Activated naive CD4-positive, alpha-beta T cell treated with anti-CD3 and anti-CD28 coated beads, Interleukin-2, amount 10 ng/mL, durations not matched to agents 7 days and 5 days (primary cell): ENCODE measurements around the gene SPNS2.
"Not testable (repeated sequence)": the region's sequence is repeated elsewhere in the genome, so short reads cannot be mapped to it uniquely, and the experiment has no call there.

Experiments used
- CTCF ChIA-PET: fragments of 350-600 bp; sonication (Branson Sonifier 250); formaldehyde crosslinking; loops from one replicate; lab custom pipeline; 2021; ENCODE audit warnings: antibody characterized with exemption; lab: Charles Lee
- DNase-seq: peaks from one replicate; pipeline ENCODE4 v3.0.0-alpha.2; 2020
- H3K27ac Mint-ChIP-seq: one replicate; pipeline ENCODE4 v1.8.0; 2021; ENCODE audit warnings: mild to moderate bottlenecking, moderate library complexity, mixed read lengths
- H3K27me3 Mint-ChIP-seq: one replicate; pipeline ENCODE4 v1.8.0; 2021; ENCODE audit warnings: mild to moderate bottlenecking, mixed read lengths
- H3K36me3 Mint-ChIP-seq: one replicate; pipeline ENCODE4 v1.8.0; 2021; ENCODE audit warnings: mixed read lengths
- H3K4me1 Mint-ChIP-seq: one replicate; pipeline ENCODE4 v1.8.0; 2021; ENCODE audit warnings: mixed read lengths
- H3K4me3 Mint-ChIP-seq: one replicate; pipeline ENCODE4 v1.8.0; 2021; ENCODE audit warnings: mild to moderate bottlenecking, moderate library complexity, mixed read lengths
- H3K9me3 Mint-ChIP-seq: one replicate; pipeline ENCODE4 v1.8.0; 2021; ENCODE audit warnings: mixed read lengths

The SPNS2 gene

GRCh38 chr17:4573669-4574068 lies 75.0 kb downstream of the SPNS2 start:
- Mint-ChIP-seq H3K4me1 (peaks cover 11% of the 10 kb centered on the region), H3K36me3 (no peaks in the 10 kb centered on the region), H3K27me3 (peaks cover 25% of the 10 kb centered on the region), H3K4me3 (no peak overlapping the region), H3K9me3 (no peaks in the 10 kb centered on the region), H3K27ac (no peak overlapping the region)
- CTCF ChIA-PET = no interaction called here
- DNase-seq = peak; percentile 43

DNA sequence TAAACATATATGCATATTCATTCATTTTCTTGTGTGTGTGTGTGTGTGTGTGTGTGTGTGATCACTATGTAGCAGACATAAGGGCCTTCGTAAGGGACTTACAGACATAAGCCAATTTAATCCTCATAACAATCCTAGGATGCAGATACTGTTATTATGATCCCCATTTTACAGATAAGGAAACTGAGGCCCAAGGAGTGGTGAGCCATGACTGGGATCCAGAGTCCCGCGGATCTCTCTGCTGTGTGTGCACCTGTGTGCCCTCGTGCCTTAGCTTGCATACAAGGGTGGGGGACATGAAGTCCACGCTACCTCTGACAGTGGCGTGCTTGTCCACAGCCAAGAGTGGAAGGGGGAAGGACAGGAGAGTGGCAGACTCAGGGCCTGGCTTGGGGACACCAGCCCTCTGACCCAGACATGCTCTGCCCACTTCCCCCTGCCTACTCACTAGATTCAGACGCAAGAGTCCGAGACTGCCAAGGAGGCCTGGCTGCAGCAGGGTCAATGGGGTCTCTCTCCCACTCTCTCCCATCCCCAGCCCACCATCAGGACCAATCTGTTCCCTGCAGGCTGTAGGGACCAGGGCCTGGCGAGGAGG lies 75.9 kb downstream of the SPNS2 start:
- Mint-ChIP-seq H3K4me1 (peaks cover 11% of the 10 kb centered on the region), H3K36me3 (no peaks in the 10 kb centered on the region), H3K9me3 (no peaks in the 10 kb centered on the region), H3K27me3 (peaks cover 24% of the 10 kb centered on the region), H3K27ac (no peak overlapping the region), H3K4me3 (no peak overlapping the region)
- DNase-seq = no peak
- CTCF ChIA-PET = interaction anchor here (1.3 kb wide), 1 partner anchor 11 kb away, joined by 3 read pairs; no protein-coding TSS in a partner anchor

- CTCF ChIA-PET = interaction anchor here (3.0 kb wide), 1 partner anchor 9 kb away, joined by 14 read pairs; no protein-coding TSS in a partner anchor
- H3K36me3 Mint-ChIP-seq = no peaks in the 10 kb centered on the region
- H3K4me3 Mint-ChIP-seq = no peak overlapping the region
- no peak for DNase-seq
- peaks cover 11% of the 10 kb centered on the region for H3K4me1 Mint-ChIP-seq
- peaks cover 25% of the 10 kb centered on the region for H3K27me3 Mint-ChIP-seq
- no peaks in the 10 kb centered on the region for H3K9me3 Mint-ChIP-seq
- H3K27ac Mint-ChIP-seq = no peak overlapping the region
These were observed 77.5 kb downstream of the SPNS2 start for GRCh38 chr17:4576161-4576558.

- H3K4me1 Mint-ChIP-seq = peaks cover 11% of the 10 kb centered on the region
- no peak overlapping the region for H3K27ac Mint-ChIP-seq
- H3K9me3 Mint-ChIP-seq = no peaks in the 10 kb centered on the region
- CTCF ChIA-PET = interaction anchor here (3.0 kb wide), 1 partner anchor 10 kb away, joined by 14 read pairs; no protein-coding TSS in a partner anchor
- no peak for DNase-seq
- H3K4me3 Mint-ChIP-seq = no peak overlapping the region
- no peaks in the 10 kb centered on the region for H3K36me3 Mint-ChIP-seq
- peaks cover 31% of the 10 kb centered on the region for H3K27me3 Mint-ChIP-seq
These were observed 78.1 kb downstream of the SPNS2 start for GRCh38 chr17:4576729-4577322.

DNA sequence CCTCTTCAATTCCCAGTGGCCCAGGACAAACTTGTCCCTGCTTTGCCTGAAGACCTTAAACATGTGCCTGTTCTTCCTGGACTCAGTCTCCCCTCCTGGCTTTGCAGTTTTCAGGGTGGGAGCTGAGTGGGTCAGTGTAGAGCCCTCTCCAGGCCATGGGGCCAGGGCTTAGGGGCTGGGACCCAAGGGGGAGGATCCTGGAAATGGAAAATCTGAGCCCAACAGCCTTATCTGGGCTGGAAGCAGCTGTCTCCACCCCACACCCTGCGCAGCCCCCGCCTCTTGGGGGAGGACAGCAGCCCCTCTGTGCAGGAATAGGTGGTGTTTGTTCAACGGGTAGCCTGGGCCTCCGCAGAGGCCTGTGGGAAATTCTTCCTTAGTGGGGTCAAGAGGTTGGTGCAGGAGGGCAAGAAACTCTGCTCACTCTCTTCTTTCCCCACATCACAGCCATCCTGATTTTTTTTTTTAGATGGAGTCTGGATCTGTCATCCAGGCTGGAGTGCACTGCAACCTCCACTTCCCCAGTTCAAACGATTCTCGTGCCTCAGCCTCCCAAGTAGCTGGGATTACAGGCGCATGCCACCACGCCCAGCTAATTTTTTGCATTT lies 78.8 kb downstream of the SPNS2 start:
- no peak for DNase-seq
- CTCF ChIA-PET = interaction anchor here (3.0 kb wide), 1 partner anchor 10 kb away, joined by 14 read pairs; no protein-coding TSS in a partner anchor
- H3K27me3 Mint-ChIP-seq = peaks cover 38% of the 10 kb centered on the region
- peaks cover 11% of the 10 kb centered on the region for H3K4me1 Mint-ChIP-seq
- no peaks in the 10 kb centered on the region for H3K36me3 Mint-ChIP-seq
- H3K9me3 Mint-ChIP-seq = no peaks in the 10 kb centered on the region
- H3K27ac Mint-ChIP-seq = no peak overlapping the region
- no peak overlapping the region for H3K4me3 Mint-ChIP-seq

GRCh38 chr17:4578349-4578748 lies 79.7 kb downstream of the SPNS2 start:
- DNase-seq, H3K4me3 Mint-ChIP-seq, CTCF ChIA-PET, H3K36me3 Mint-ChIP-seq, H3K27ac Mint-ChIP-seq, H3K4me1 Mint-ChIP-seq, H3K9me3 Mint-ChIP-seq: not testable (repeated sequence)
- H3K27me3 Mint-ChIP-seq = peaks cover 47% of the 10 kb centered on the region

GRCh38 chr17:4579678-4580077 lies 81.0 kb downstream of the SPNS2 start:
- no peak overlapping the region for H3K27ac Mint-ChIP-seq
- DNase-seq = no peak
- peaks cover 5% of the 10 kb centered on the region for H3K4me1 Mint-ChIP-seq
- CTCF ChIA-PET = no interaction called here
- H3K27me3 Mint-ChIP-seq = peaks cover 48% of the 10 kb centered on the region
- H3K4me3 Mint-ChIP-seq = no peak overlapping the region
- no peaks in the 10 kb centered on the region for H3K9me3 Mint-ChIP-seq
- no peaks in the 10 kb centered on the region for H3K36me3 Mint-ChIP-seq

DNA sequence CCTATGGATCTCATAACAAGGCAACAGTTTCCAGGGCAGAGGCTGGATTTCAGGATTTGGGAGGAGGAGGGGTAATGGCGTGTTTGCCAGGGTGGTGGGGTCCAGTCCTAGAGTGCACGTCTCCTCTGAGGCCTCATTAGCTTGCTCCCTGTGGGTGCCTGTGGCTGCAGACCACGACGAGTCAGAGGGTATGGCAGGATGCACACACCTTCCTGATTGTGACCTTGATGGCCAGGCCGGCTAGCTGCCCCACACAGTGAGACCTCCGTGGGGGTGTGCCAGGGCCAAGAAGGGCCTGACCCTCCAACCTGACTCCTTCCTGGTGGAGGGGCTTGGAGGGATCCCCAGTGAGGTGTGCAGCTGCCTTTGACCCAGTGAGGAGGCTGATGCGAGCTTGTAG lies 81.6 kb downstream of the SPNS2 start:
- Mint-ChIP-seq H3K4me3 (no peak overlapping the region), H3K27me3 (peaks cover 48% of the 10 kb centered on the region), H3K36me3 (no peaks in the 10 kb centered on the region), H3K9me3 (no peaks in the 10 kb centered on the region), H3K4me1 (peaks cover 7% of the 10 kb centered on the region), H3K27ac (no peak overlapping the region)
- DNase-seq = no peak
- CTCF ChIA-PET = no interaction called here

- H3K27ac Mint-ChIP-seq = no peak overlapping the region
- no peaks in the 10 kb centered on the region for H3K9me3 Mint-ChIP-seq
- no peak overlapping the region for H3K4me3 Mint-ChIP-seq
- H3K36me3 Mint-ChIP-seq = no peaks in the 10 kb centered on the region
- peaks cover 58% of the 10 kb centered on the region for H3K27me3 Mint-ChIP-seq
- peaks cover 7% of the 10 kb centered on the region for H3K4me1 Mint-ChIP-seq
- no peak for DNase-seq
- CTCF ChIA-PET = no interaction called here
These were observed 83.4 kb downstream of the SPNS2 start for GRCh38 chr17:4582101-4582501.

GRCh38 chr17:4582691-4583090 lies 84.0 kb downstream of the SPNS2 start:
- no peak overlapping the region for H3K4me3 Mint-ChIP-seq
- CTCF ChIA-PET = no interaction called here
- DNase-seq = no peak

DNA sequence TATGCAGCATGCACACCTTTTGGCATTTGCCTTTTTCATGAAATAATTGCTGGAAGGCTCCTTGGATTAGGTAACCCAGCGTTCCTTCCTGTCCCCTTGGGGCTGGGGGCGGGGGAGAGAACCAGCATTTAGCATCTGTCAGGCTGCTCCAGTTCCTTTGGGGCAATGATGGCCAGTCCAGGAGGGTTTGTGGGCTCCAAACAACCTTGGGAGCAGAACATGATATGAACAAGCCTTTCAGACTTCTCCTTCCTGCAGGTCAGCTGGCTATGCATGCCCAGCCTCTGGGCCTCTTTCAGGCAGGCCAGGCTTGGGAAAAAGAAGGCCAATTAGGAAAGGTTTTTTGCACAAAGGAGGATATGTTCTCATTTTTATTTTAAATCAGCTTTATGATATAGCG lies 84.5 kb downstream of the SPNS2 start:
- CTCF ChIA-PET = no interaction called here
- Mint-ChIP-seq H3K4me3 (no peak overlapping the region), H3K27ac (no peak overlapping the region), H3K4me1 (peaks cover 7% of the 10 kb centered on the region), H3K27me3 (peaks cover 62% of the 10 kb centered on the region), H3K36me3 (no peaks in the 10 kb centered on the region), H3K9me3 (no peaks in the 10 kb centered on the region)
- DNase-seq = no peak

More at GRCh38 chr17:4582691-4583090, 84.0 kb downstream of the SPNS2 start:
- H3K36me3 Mint-ChIP-seq = no peaks in the 10 kb centered on the region
- no peak overlapping the region for H3K27ac Mint-ChIP-seq
- H3K4me1 Mint-ChIP-seq = peaks cover 7% of the 10 kb centered on the region
- H3K27me3 Mint-ChIP-seq = peaks cover 59% of the 10 kb centered on the region
- no peaks in the 10 kb centered on the region for H3K9me3 Mint-ChIP-seq

GRCh38 chr17:4583782-4584100 lies 85.1 kb downstream of the SPNS2 start:
- H3K27me3 Mint-ChIP-seq = peaks cover 66% of the 10 kb centered on the region
- CTCF ChIA-PET = no interaction called here
- peak overlapping the region; percentile 55 for H3K4me3 Mint-ChIP-seq

DNA sequence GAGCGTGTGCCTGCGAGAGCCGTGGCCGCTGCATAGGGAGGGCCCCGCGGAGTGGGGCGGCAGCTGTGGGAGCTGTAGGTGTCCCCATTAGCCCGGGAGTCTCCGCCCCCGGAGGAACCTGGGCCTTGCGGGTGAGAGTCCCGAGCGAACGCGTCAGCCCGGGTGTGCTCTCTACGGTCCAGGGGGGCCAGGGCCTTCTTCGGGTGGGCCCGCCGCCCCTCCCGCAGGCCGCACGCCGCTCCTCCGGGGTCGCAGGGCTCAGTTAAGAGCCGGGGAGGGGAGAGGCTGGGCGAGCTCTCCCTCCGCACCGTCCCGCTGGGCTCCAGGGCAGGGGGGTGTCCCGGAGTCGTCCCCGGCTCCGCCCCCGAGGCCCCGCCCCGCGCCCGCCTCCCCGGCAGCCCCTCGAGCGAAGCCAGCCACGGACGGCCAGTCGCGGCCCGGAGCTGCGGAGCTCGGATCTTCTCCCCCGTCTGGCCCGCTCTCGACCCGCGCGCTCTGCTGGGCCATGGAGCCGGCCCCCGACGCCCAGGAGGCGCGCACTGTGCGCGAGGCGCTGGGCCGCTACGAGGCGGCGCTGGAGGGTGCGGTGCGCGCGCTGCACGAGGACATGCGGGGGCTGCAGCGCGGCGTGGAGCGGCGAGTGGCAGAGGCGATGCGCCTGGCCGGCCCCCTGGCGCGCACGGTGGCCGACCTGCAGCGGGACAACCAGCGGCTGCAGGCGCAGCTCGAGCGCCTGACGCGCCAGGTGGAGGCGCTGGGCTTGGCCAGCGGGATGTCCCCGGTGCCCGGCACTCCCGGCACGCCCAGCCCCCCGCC lies 85.6 kb downstream of the SPNS2 start, which contains the start of gene SMTNL2:
SMTNL2 (plus strand) TSS at position 429 of the 816 bp plus-strand sequence; CDS start at position 506, 77 bp downstream.
- H3K4me1 Mint-ChIP-seq = peaks cover 7% of the 10 kb centered on the region
- no peaks in the 10 kb centered on the region for H3K36me3 Mint-ChIP-seq
- CTCF ChIA-PET = no interaction called here
- H3K9me3 Mint-ChIP-seq = no peaks in the 10 kb centered on the region
- peak; percentile 37 for DNase-seq
- no peak within 1 kb of the TSS for H3K27ac Mint-ChIP-seq
- peaks cover 71% of the 10 kb centered on the region for H3K27me3 Mint-ChIP-seq
- peak within 1 kb of the TSS; percentile 55 for H3K4me3 Mint-ChIP-seq

More at GRCh38 chr17:4583782-4584100, 85.1 kb downstream of the SPNS2 start:
- H3K27ac Mint-ChIP-seq = no peak overlapping the region
- H3K4me1 Mint-ChIP-seq = peaks cover 7% of the 10 kb centered on the region
- no peaks in the 10 kb centered on the region for H3K36me3 Mint-ChIP-seq
- peak; percentile 40 for DNase-seq
- H3K9me3 Mint-ChIP-seq = no peaks in the 10 kb centered on the region

DNA sequence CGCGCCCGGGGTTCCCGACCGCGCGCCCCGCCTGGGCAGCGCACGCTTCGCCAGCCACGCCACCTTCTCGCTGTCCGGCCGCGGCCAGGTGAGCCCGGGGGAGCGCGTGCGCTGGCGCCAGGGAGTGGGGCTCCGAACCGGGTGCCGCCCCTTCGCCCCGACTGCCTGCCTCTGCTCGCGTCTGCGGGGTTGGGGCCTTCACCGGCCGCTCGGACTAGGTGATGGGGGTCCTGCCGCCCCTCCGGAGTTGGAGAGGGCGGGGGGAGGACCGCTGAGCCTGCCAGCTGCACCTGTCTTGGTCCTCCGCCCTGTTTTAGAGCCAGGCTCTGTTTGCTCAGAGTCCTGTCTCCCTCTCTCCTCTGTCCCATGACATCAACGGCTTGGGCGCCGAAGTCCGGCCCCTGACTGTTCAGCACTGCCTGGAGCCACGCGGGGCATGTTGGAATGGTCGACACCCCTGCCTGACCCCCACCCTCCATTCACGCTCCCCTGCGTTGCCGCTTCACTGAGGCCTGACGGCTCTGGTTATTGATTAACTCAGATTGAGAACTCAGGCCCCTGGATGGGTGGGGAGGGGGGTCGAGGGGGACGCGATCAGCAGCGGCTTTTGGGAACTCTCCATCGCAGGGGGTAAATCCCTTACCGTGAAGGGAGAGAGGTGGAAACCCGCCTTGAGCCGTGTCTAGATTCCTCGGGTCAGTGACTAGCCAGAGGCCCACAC lies 86.4 kb downstream of the SPNS2 start:
- Mint-ChIP-seq H3K36me3 (no peaks in the 10 kb centered on the region), H3K4me3 (peak overlapping the region; percentile 38), H3K4me1 (peaks cover 7% of the 10 kb centered on the region), H3K27me3 (peaks cover 73% of the 10 kb centered on the region), H3K9me3 (no peaks in the 10 kb centered on the region), H3K27ac (no peak overlapping the region)
- CTCF ChIA-PET = no interaction called here
- no peak for DNase-seq
